DOHH2 (cell line): ENCODE results near the gene PPP1R7.

Source experiments
- EZH2phosphoT487 ChIP-seq: fragments of 200-600 bp; sonication (generic); IDR thresholded peaks from 2 replicates; pipeline ENCODE4 v1.6.1; 2017; ENCODE audit warnings: borderline replicate concordance, mild to moderate bottlenecking, antibody characterized with exemption, low read length, moderate library complexity, mixed read lengths
- TF ChIP-seq, protein P1 (sequence below): fragments of 200-600 bp; sonication (generic); IDR thresholded peaks from one replicate; pipeline ENCODE4 v1.5.1; 2014; ENCODE audit warnings: antibody characterized with exemption, mild to moderate bottlenecking, low read depth, low read length; ENCODE audit not compliant: poor library complexity, severe bottlenecking

DNA sequence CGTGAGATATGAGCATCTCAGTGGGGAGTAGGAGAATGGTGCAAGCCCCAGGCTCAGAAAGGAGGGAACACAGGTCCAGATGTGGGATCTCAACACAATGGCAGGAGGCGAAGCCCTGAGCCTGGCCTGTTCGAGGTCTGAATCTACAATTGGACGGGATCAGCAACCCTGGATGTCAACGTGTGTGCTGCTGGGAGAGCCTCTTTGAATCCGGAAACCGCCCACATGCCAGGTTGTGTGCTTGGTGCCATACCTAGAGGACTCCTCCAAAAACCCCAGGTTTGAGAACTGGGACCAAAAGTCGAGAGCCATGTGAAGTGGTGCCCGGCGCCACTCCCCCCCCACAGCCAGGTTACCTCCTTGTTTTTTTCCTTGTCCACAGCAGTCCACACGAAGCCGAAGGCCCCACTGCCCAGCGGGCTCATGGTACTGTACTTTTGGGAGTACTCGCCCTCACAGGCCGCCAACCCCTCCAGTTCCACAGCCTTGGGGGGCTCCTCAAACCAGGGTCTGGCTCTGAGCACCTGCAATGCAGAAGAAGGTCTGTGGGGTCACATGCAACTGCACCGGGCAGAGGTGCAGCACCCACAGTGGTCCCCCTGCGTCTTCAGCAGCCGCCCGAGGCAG, 27.8 kb upstream of the PPP1R7 start:
- TF ChIP-seq, protein P1, sequence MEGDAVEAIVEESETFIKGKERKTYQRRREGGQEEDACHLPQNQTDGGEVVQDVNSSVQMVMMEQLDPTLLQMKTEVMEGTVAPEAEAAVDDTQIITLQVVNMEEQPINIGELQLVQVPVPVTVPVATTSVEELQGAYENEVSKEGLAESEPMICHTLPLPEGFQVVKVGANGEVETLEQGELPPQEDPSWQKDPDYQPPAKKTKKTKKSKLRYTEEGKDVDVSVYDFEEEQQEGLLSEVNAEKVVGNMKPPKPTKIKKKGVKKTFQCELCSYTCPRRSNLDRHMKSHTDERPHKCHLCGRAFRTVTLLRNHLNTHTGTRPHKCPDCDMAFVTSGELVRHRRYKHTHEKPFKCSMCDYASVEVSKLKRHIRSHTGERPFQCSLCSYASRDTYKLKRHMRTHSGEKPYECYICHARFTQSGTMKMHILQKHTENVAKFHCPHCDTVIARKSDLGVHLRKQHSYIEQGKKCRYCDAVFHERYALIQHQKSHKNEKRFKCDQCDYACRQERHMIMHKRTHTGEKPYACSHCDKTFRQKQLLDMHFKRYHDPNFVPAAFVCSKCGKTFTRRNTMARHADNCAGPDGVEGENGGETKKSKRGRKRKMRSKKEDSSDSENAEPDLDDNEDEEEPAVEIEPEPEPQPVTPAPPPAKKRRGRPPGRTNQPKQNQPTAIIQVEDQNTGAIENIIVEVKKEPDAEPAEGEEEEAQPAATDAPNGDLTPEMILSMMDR: no peak
- no peak for TF ChIP-seq EZH2phosphoT487
